ENCODE data around the gene VSTM4. TPM values are rescaled to one million over a fixed set of nuclear protein-coding genes. Genes with fewer than 3 reads are reported as not detected.

The VSTM4 gene
- total and polyA plus RNA-seq, 9 of the 15 experiments (the other 6 are each of a cell fraction or from before 2014, with no cell fraction given): 1.0 to 7.9 (median 3.0) TPM

DNA sequence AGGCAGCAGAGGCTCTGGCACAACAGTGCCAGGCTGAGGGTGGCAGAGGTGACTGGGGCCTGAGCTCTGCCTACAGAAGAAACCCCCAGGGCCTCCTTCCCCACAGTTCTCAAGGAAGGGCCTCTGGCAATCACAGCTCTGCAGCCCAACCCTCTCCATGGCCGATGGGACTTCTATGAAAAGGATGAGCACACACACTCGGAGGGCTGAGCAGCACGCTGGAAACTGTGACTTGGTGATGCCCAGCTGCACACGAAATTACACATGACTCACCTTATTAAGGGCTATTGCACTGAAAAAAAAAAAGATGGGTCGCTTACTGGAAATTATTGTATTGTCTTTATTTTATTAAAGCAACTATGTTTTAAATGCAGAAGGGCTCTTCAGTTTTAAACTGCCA is 132.7 kb downstream of the VSTM4 start (continued):
- TF ChIP-seq, protein P1, sequence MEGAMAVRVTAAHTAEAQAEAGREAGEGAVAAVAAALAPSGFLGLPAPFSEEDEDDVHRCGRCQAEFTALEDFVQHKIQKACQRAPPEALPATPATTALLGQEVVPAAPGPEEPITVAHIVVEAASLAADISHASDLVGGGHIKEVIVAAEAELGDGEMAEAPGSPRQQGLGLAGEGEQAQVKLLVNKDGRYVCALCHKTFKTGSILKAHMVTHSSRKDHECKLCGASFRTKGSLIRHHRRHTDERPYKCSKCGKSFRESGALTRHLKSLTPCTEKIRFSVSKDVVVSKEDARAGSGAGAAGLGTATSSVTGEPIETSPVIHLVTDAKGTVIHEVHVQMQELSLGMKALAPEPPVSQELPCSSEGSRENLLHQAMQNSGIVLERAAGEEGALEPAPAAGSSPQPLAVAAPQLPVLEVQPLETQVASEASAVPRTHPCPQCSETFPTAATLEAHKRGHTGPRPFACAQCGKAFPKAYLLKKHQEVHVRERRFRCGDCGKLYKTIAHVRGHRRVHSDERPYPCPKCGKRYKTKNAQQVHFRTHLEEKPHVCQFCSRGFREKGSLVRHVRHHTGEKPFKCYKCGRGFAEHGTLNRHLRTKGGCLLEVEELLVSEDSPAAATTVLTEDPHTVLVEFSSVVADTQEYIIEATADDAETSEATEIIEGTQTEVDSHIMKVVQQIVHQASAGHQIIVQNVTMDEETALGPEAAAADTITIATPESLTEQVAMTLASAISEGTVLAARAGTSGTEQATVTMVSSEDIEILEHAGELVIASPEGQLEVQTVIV (CRISPR knock-in tag; IDR thresholded peaks at IDR 0.05; ENCODE audit: borderline replicate concordance): no peak
- TF ChIP-seq FOXA3 (CRISPR knock-in tag; conservative IDR thresholded peaks at IDR 0.05 in 1 of 2, IDR thresholded peaks at IDR 0.05 in 1 of 2): no peak
- no peak for TF ChIP-seq ZNF232 (CRISPR knock-in tag; IDR thresholded peaks at IDR 0.05)
- no peak for TF ChIP-seq PURB (CRISPR knock-in tag; IDR thresholded peaks at IDR 0.05; ENCODE audit: low read depth)
- no peak for TF ChIP-seq KLF1 (tag; IDR thresholded peaks at IDR 0.05)
- no peak for TF ChIP-seq USF2 (CRISPR knock-in tag; IDR thresholded peaks at IDR 0.05)
- no peak for TF ChIP-seq MAFK (IDR thresholded peaks at IDR 0.05; ENCODE audit: low read length)
- TF ChIP-seq GTF2F1 (IDR thresholded peaks at IDR 0.05; ENCODE audit: low read depth, low read length): no peak
- no peak for TF ChIP-seq KLF13 (tag; IDR thresholded peaks at IDR 0.05; ENCODE audit: borderline replicate concordance, low read depth)
- TF ChIP-seq ZNF253 (CRISPR knock-in tag; conservative IDR thresholded peaks at IDR 0.05): no peak
